Brain microvascular endothelial cell (primary cell): ENCODE results near the gene SNAI3.
A peak's percentile ranks its signal among the peaks of the same experiment; 100 is the strongest.

Experiments
- DNase-seq: peaks from one replicate; pipeline ENCODE4 v3.0.0-alpha.2; 2020
- H3K27ac ChIP-seq: fragments of 250-450 bp; sonication (Bioruptor Pico); 2 replicates; pipeline ENCODE4 v1.5.1; 2020; ENCODE audit warnings: mild to moderate bottlenecking, moderate library complexity
- H3K27me3 ChIP-seq: fragments of 250-450 bp; sonication (Bioruptor Pico); replicated peaks from 2 replicates; pipeline ENCODE4 v1.5.1; 2020; ENCODE audit warnings: mild to moderate bottlenecking
- H3K36me3 ChIP-seq: fragments of 250-450 bp; sonication (Bioruptor Pico); replicated peaks from 2 replicates; pipeline ENCODE4 v1.5.1; 2020; ENCODE audit warnings: mild to moderate bottlenecking
- H3K4me3 ChIP-seq: 2 replicates; pipeline ENCODE4 v1.5.1; 2011; ENCODE audit warnings: low read depth, mild to moderate bottlenecking, control low read depth, low read length, moderate library complexity
- in situ Hi-C: cut with HindIII; loops from 2 replicates; pipeline ENCODE4 v1.10.0; 2017; ENCODE audit warnings: low sequenced_read_pairs, low pct_ligation_motif_present
- TF ChIP-seq, protein P1 (sequence below): IDR thresholded peaks from 2 replicates; pipeline ENCODE4 v1.5.1; 2011; ENCODE audit warnings: low read depth, mild to moderate bottlenecking, moderate library complexity, low read length, control low read depth, inconsistent platforms; ENCODE audit errors: missing control alignments

SNAI3 gene

DNA sequence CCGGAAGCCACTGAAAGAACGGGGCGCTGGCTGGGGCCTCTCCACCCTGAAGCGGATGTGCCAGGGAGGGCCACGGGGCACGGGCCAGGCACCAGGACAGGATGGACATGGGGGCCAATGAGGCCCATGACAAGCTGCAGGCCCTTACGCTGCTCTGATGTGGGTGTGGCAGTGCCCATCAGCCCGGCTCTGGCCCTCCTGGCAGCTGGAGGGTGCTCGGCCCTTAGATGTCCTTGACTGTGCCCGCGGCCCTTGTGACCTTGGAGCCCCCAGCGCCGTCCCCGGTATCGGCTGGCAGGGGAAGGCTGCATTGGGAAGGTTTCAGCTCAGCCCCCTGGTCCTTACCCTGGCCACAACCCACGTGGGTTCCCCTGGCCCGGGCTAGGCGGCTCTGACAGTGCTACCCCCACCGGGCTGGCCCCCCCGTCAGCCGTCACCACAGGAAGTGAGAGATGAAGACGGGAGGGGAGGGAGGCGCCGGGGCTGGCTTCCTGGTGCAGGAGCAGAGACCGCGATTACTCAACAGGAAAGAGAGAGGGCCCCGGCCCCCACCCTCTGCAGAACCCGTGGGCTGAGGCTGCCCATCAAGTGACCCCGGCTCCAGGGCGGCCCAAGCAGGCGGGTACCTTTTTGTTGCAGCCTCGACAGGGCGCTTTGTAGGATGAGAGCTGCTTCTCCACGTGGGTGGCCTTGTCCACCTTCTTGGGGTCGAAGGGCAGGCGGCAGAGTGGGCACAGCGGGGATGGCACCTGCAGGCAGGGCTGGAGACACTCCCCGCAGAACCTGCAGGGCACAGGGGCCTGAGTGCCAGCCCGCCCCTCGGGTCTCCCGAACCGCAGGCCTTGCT is 14.6 kb upstream of the SNAI3 start:
- peaks cover 25% of the 10 kb centered on the region for H3K36me3 ChIP-seq
- H3K27ac ChIP-seq, result peak overlapping the region; percentile 49
- peak; percentile 94 for DNase-seq
- H3K27me3 ChIP-seq, result no peaks in the 10 kb centered on the region
- TF ChIP-seq, protein P1, sequence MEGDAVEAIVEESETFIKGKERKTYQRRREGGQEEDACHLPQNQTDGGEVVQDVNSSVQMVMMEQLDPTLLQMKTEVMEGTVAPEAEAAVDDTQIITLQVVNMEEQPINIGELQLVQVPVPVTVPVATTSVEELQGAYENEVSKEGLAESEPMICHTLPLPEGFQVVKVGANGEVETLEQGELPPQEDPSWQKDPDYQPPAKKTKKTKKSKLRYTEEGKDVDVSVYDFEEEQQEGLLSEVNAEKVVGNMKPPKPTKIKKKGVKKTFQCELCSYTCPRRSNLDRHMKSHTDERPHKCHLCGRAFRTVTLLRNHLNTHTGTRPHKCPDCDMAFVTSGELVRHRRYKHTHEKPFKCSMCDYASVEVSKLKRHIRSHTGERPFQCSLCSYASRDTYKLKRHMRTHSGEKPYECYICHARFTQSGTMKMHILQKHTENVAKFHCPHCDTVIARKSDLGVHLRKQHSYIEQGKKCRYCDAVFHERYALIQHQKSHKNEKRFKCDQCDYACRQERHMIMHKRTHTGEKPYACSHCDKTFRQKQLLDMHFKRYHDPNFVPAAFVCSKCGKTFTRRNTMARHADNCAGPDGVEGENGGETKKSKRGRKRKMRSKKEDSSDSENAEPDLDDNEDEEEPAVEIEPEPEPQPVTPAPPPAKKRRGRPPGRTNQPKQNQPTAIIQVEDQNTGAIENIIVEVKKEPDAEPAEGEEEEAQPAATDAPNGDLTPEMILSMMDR, result no peak
- H3K4me3 ChIP-seq, result peak overlapping the region; percentile 27
- in situ Hi-C loops, result no loop called here

DNA sequence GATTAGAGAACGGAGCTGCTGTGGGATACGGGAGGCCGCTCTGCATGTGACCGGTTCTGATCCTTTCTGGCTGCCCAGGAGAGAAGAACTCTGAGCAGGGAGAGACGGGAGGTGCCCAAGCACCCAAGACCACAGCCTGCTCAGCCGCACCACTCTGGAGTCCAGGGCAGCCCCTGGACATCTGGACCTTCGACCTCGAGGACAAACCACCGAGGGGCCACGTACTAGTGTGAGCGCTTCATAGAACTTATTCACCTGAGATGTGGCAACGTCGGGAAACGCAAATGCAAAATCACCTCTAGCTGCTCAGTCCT is 14.0 kb upstream of the SNAI3 start:
- no peak for DNase-seq
- Histone ChIP-seq H3K27me3 (no peaks in the 10 kb centered on the region), H3K36me3 (peaks cover 25% of the 10 kb centered on the region), H3K4me3 (no peak overlapping the region), H3K27ac (no peak overlapping the region)
- in situ Hi-C loops, result no loop called here
- TF ChIP-seq, protein P1, result no peak

DNA sequence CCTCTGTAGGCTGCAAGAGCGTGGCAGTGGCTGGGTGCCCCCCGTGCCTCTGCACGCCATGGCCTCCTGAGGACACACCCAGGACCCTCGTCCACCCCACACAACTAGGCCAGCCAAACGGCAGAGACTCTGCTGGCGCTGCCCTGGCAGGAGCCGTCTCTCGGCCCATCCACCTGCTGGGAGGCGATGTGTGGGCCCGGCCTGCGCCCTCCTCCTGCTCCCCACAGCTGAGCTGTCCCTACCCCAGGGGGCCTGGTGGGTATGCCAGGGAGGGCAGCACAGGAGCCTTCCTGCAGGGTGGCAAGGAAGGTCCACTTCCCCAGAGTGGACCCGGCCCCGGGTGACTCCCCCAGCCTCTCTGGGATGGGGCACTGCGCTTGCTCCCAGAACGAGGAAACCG is 12.9 kb upstream of the SNAI3 start:
- in situ Hi-C loops, result no loop called here
- no peak overlapping the region for H3K27ac ChIP-seq
- no peak for DNase-seq
- no peak overlapping the region for H3K4me3 ChIP-seq
- H3K36me3 ChIP-seq, result peaks cover 25% of the 10 kb centered on the region
- TF ChIP-seq, protein P1, result no peak
- no peaks in the 10 kb centered on the region for H3K27me3 ChIP-seq

DNA sequence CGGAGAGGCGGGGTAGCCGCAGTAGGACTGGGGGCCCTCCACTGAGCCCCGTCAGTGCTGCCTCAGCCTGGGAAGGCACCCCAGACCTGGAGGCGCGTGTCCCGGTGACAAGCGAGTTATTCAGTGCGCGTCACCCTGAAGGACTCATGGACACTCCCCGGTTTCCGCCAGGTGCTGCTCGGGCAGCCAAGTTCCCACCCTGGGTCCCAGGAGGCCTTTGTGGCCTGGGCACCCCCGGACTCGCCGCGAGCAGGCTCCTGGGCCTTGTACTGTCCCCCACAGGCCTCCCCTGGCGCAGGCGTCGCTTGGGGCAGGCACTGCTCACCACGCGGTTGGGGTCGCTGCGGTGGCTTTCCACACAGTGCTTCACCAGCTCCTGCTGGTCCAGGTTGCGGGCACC is 12.3 kb upstream of the SNAI3 start:
- in situ Hi-C loops, result no loop called here
- DNase-seq, result no peak
- TF ChIP-seq, protein P1, result no peak
- no peaks in the 10 kb centered on the region for H3K27me3 ChIP-seq
- peaks cover 25% of the 10 kb centered on the region for H3K36me3 ChIP-seq
- no peak overlapping the region for H3K4me3 ChIP-seq
- no peak overlapping the region for H3K27ac ChIP-seq

DNA sequence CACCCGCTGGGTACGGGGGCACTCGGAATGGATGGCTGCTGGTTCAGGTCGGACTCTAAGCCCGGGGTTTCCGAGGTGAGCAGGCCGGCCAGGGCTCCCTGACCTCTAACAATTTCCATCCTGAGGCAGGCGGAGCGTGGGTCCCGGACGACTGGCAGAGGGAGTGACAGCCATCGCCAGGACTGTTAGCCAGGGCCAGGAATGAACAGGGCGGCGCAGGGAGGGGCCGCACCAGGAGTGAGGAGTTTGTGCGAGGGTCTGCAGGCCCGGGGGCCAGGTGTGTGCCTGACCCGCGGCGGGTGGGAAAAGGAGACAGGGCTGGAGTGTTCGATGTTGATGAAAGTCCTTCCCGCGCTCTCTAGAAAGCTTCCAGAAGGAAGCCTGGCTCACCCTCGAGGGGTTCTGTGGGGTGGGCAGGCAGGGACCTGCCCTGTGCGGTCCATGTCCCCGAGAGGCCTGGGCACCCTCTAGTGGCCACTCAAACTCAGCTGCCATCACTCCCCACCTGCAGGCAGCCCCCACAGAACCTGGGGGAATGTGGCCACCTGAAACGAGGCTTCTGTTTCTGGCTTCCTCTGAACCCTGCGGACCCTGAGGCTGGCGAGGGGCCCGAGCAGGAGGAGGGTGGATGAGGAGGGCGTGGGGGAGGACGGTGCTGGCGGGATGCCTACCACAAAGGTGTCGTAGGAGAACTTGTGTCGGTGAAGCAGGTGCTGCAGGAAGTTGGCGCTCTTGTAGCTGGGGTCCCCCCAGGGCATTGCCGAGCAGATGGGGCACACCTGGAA is 11.7 kb upstream of the SNAI3 start:
- Histone ChIP-seq H3K36me3 (peaks cover 25% of the 10 kb centered on the region), H3K27me3 (no peaks in the 10 kb centered on the region), H3K4me3 (no peak overlapping the region), H3K27ac (no peak overlapping the region)
- TF ChIP-seq, protein P1, result peak; percentile 64
- no peak for DNase-seq
- in situ Hi-C loops, result no loop called here
